Kasumi-1 (cell line): ENCODE data around the gene F2R.
"Not testable (repeated sequence)": the region's sequence is repeated elsewhere in the genome, so short reads cannot be mapped to it uniquely, and the experiment has no call there.

Experiments
- DNase-seq, 2 experiments: peaks; one replicate each; lab custom pipeline; 2025; lab: John Stamatoyannopoulos, UW

F2R gene

DNA sequence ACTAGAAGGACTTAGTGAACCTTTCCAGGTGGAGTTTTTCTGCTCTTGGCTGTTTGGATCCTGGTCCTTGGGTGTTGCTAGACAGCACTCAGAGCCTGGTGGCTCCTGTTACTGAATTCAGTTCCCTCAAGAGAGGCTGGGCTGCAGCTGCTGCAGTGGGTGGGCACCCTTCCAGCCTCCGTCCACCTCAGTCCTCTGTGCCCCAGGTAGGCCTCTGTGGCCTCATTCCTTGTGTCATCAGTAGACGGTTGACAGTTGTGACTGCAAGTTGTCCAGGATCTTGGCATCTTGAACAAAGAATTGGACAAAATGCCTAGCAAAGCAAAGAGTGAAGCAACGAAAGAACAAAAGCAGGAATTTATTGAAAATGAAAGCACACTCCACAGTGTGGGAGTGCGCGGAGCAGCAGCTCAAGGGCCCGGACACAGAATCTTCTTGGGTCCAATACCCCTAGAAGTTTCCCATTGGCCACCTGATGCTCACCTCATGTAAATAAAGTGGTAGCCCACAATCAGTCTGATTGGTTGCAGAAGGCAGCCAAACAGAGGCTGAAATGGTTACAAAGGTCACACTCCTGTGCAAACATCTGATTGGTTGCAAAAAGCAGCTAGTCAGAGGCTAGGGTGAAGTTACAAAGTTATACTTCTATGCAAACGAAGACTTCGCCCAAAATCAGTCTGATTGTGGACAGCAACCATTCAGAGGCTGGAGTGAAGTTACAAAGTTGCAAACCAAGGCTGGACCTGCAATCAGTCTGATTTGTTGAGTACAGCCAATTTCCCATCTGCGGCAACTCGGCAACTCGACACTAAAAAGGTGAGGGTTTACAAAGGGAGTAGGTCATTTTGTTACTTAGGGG is 40.1 kb downstream of the F2R start:
- DNase-seq: no peak

DNA sequence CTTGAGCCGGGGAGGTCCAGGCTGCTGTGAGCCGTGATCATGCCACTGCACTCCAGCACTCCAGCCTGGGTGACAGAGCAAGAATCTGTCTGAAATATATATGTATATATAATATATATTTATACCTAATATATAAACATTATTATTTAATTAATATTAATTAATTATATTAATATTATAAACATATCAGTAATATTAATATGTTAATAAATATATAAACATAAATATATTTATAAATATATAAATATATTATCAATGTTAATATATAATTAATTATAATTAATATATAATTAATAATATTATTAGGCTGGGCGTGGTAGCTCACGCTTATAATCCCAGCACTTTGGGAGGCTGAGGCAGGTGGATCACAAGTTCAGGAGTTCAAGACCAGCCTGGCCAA is 41.1 kb downstream of the F2R start:
- no peak for DNase-seq

DNA sequence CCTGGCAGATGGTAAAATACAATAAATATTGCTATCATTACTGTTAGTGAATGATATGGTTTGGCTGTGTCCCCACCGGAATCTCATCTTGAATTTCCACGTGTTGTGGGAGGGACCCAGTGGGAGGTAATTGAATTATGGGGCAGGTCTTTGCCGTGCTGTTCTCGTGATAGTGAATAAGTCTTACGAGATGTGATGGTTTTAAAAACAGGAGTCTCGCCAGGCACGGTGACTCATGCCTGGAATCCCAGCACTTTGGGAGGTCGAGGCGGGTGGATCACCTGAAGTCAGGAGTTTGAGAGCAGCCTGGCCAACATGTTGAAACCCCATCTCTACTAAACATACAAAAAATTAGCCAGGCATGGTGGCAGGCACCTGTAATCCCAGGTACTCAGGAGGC is 45.2 kb downstream of the F2R start:
- not testable (repeated sequence) for DNase-seq

GRCh38 chr5:76762484-76762883 is 46.6 kb downstream of the F2R start:
- no peak for DNase-seq

DNA sequence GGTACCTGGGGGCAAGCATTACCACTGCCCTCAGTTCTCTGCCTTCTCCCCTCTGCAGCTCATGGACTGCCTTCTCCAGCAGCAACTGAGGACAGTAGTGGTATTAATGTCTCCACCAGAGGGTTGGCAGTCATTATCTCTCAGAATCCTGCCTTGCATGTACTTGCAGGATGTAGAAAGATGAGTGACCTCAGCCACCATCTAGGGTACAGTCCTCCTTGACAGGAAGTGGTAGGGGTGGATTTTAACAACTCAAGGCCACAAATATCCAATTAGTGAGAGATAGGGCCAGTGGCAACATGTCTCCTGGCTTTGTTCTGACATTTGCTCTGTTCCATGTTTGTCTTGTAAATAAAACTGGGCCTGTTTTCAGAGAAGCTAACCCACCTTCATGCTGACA is 47.2 kb downstream of the F2R start:
- no peak for DNase-seq

DNA sequence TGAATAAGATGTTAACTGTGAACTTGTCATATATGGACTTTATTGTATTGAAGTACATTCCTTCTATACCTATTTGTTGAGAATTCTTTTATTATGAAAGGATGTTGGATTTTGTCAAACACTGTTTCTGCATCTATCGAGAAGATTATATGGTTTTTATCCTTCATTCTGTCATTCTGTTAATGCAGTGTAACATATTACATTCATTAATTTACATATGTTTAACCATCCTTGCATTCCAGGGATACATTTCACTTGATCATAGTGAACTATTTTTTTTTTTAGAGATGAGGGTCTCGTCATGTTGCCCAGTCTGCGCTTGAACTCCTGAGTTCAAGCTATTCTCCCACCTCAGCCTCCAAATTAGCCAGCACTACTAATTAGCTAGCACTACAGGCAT is 48.4 kb downstream of the F2R start:
- no peak for DNase-seq

DNA sequence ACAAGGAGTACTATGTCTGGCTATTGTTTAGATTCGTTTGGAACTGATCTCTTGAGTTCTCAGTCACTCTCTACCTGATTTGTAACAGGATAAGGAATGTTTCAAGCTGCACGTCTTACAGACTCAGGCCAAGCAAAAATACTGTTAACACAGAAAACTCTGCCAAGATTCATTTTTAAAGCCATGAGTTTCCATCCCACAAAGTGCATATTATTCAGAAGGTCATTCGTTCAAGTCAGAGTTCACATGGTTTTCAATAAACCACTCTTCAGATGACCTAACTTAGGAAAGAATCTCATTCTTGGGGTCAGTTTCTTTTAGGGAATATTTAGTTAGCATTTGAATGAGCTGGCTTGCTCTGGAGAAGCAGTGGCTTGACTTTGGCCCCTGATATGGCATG is 49.3 kb downstream of the F2R start:
- DNase-seq: no peak

GRCh38 chr5:76766746-76767145 is 50.8 kb downstream of the F2R start:
- DNase-seq: no peak

GRCh38 chr5:76771041-76771440 is 55.1 kb downstream of the F2R start:
- not testable (repeated sequence) for DNase-seq

DNA sequence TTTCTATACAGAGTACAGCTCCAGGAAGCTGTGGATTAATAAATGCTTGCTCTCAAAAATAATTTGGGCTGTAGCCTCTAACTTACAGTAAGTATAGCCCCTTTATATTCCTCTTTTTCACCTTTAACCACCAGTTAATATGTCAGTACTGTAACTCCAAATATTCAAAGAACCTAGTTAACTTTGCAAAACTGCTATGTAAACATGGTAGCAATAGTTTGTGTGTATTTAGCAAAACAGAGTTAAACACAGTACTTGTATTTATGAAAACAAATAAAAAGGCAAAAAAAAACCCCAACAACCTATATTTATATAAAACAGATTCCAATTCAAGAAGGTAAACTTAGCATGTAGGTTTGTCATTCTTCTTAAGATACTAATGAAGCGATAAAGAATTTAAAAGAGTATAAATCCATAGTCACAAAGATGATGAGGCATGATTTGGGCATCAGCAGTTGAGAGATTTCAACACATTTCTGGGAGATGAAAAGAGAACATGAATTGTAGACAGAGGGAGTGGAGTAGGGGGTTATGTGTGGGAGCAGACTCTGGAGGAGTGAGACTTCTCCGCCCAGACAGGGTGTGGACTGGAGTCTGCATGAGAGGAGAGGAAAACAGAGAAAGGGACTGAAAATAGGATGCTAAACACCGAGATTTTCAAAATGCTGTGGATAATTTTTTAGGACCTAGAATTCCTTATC is 55.9 kb downstream of the F2R start:
- no peak for DNase-seq

DNA sequence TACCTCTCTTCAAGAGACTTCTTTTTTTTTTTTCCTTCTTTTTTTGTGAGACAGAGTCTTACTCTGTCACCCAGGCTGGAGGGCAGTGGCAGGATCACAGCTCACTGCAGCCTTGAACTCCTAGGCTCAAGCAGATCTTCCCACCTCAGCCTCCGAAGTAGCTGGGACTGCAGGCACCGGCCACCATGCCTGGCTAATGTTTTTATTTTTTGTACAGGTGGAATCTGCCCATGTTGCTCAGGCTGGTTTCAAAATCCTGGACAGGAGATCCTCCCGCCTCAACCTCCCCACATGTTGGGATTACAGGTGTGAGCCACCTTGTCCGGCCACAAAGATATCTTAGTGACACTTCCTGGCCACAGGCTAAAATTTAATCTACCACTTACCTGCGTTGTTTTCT is 60.0 kb downstream of the F2R start:
- DNase-seq: no peak

DNA sequence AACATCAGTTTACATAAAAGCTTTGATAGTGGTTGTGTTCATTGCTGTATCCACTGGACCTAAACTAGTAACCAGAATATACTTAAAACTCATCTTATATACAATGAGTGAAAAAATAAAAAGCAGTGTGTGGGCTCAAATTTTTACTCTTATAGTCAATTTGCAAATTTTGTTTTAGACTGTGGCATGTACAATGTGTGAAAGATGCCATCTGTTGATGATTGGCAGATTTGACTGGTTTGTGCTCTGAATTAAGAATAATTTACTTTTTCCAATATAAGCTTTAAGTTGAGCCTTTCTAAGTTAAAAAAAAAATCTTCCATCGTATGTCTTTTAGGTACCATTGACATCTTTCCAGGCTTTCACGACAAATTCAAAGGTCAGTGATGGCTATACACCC is 60.5 kb downstream of the F2R start:
- DNase-seq: no peak

- not testable (repeated sequence) for DNase-seq
Measured at GRCh38 chr5:76780616-76781015, 64.7 kb downstream of the F2R start.

DNA sequence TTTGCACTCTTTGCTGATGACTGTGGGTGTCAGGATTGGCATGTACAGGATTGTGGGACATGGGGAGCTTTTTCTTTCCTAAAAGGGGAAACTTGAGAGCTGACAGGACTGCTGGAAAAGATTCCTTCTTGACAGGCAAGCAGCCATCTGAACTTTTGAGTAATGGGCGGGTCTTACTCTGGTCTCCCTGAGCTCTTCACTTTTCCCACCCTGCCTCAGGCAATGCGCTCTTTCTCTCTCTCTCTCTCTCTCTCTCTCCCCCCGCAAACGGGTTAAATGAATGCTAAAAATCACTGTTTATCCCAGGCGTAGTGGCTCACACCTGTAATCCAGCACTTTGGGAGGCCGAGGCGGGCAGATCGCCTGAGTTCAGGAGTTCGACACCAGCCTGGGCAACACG is 65.8 kb downstream of the F2R start:
- no peak for DNase-seq

GRCh38 chr5:76782444-76782843 is 66.5 kb downstream of the F2R start:
- DNase-seq: no peak
